ENCODE measurements around the gene BRMS1L.

DNA sequence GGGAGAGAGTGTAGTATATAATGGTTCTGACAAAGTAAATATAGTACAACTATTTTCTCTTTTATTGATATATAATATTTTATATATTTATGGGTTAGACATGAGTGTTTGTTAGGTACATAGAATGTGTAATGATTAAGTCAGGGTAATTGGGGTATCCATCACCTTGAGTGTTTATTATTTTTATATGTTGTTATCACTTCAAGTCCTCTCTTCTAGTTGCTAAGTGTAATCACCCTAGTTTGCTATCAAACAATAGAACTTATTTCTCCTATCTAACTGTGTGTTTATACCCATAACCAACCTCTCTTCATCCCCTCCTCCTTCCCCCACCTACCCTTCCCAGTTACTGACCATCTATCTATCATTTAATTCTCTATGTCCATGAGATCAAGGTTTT, 64.2 kb downstream of the BRMS1L start:
- TF ChIP-seq EZH2 (IDR thresholded peaks at IDR 0.05; ENCODE audit: low read length), result no peak
- TF ChIP-seq, protein P1, sequence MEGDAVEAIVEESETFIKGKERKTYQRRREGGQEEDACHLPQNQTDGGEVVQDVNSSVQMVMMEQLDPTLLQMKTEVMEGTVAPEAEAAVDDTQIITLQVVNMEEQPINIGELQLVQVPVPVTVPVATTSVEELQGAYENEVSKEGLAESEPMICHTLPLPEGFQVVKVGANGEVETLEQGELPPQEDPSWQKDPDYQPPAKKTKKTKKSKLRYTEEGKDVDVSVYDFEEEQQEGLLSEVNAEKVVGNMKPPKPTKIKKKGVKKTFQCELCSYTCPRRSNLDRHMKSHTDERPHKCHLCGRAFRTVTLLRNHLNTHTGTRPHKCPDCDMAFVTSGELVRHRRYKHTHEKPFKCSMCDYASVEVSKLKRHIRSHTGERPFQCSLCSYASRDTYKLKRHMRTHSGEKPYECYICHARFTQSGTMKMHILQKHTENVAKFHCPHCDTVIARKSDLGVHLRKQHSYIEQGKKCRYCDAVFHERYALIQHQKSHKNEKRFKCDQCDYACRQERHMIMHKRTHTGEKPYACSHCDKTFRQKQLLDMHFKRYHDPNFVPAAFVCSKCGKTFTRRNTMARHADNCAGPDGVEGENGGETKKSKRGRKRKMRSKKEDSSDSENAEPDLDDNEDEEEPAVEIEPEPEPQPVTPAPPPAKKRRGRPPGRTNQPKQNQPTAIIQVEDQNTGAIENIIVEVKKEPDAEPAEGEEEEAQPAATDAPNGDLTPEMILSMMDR (optimal IDR thresholded peaks at IDR 0.05 in 1 of 3, IDR thresholded peaks at IDR 0.05 in 1 of 3, conservative IDR thresholded peaks at IDR 0.05 in 1 of 3; ENCODE audit: extremely low read depth in 1 of 3, insufficient read depth in 2 of 3, low read length in 3 of 3), result no peak
